Measurements from ENCODE around the gene RIMBP2.

GRCh38 chr12:130595566-130595965, 120.5 kb downstream of the RIMBP2 start:
- TF ChIP-seq EZH2phosphoT487 (IDR thresholded peaks at IDR 0.05; ENCODE audit: low read depth) = no peak
- TF ChIP-seq, protein P1, sequence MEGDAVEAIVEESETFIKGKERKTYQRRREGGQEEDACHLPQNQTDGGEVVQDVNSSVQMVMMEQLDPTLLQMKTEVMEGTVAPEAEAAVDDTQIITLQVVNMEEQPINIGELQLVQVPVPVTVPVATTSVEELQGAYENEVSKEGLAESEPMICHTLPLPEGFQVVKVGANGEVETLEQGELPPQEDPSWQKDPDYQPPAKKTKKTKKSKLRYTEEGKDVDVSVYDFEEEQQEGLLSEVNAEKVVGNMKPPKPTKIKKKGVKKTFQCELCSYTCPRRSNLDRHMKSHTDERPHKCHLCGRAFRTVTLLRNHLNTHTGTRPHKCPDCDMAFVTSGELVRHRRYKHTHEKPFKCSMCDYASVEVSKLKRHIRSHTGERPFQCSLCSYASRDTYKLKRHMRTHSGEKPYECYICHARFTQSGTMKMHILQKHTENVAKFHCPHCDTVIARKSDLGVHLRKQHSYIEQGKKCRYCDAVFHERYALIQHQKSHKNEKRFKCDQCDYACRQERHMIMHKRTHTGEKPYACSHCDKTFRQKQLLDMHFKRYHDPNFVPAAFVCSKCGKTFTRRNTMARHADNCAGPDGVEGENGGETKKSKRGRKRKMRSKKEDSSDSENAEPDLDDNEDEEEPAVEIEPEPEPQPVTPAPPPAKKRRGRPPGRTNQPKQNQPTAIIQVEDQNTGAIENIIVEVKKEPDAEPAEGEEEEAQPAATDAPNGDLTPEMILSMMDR (IDR thresholded peaks at IDR 0.05; ENCODE audit: low read depth, low read length) = no peak

Data from OCI-LY3 (cell line).